GM19023 (cell line): ENCODE measurements around the gene TSPAN6.

ENCODE experiments used
- ATAC-seq: cut with Tn5 transposase; IDR thresholded peaks from one replicate; pipeline ENCODE4 v1.9.1; 2021; ENCODE audit warnings: mild to moderate bottlenecking, moderate library complexity; ENCODE audit not compliant: unreplicated experiment

The TSPAN6 gene, protein sequence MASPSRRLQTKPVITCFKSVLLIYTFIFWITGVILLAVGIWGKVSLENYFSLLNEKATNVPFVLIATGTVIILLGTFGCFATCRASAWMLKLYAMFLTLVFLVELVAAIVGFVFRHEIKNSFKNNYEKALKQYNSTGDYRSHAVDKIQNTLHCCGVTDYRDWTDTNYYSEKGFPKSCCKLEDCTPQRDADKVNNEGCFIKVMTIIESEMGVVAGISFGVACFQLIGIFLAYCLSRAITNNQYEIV

DNA sequence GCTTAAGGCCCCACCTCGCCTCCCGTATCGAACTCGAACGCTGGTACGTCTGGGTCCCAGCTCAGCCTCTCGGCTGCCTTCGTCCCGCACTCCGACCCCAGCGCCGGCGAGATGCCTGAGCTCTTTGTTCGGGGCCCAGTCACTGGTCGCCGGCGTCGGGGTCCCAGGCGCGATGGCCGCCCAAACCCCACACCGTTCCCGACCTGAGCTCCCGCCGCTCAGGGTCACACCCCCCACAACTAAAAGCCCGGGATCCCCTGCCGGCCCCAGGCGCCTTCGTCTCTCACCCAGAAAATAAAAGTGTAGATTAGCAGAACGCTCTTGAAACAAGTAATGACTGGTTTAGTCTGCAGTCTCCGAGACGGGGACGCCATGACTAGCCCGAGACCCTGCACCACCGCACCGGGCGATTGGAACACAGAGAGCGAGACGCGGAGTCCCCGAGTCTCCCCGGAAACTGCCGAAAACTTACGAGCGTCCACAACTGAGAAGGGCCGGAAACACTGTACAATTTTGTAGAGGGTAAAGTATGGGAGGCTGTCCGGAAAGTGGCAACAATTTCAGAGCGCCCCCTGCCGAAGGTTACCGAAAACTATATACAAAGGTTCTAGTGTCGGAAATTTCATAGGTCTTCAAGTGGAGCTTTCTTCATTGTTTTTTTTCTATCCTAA is at the start of gene TSPAN6:
Gene TSPAN6, minus strand, starts transcription at position 486 of the 671 bp plus-strand sequence. Its CDS starts 112 bp downstream, at position 374.
- ATAC-seq = no peak

- no peak for ATAC-seq
Measured at GRCh38 chrX:100685997-100686305, 49.3 kb upstream of the TSPAN6 start.

DNA sequence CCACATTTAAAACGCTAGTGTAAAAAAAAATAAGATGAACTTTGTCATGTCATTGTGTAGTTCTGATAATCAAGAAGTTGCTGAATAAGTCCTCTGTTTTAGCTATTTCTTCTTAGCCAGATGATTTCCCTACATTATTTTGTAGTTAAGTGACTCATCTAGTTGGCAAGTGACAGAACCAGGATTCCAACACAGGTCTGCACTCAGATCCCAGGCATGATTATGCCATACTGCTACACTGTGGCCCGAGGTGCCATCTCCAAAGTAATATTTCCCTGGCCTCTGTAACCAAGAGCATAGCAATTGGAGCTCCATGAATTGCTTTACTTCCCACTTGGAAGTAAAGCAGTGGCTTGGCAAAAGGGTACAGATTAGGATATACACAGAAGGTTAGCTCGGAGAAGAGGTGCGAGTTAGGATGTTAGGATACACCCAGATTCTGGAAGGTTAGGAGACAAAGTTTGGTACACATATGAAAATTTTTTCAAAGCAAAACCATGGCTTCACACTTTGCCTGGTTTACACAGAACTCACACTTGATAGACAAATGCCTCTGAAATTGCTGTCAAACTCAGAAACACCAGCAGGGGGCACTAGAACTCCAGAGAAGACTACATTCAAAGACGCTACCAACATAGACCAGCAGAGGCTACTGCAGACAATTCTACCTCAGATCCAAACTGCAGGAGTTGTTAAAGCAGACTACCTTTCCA is 48.8 kb upstream of the TSPAN6 start:
- peak; percentile 81 for ATAC-seq

DNA sequence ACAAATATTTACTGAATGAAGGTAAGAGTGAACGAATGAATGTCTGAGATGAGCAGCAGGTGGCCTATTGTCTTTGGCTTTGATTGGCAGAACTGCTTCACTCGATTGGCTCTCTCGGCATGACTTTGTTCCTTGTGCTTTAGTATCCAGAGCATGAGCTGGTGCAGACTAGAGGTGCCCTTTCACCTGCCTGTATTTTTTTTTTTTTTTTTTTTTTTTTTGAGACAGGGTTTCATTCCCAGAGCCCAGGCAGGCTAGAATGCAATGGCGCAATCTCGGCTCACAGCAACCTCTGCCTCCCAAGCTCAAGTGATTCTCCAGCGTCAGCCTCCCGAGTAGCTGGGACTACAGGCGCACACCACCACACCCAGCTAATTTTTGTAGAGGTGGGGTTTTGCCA is 46.3 kb upstream of the TSPAN6 start:
- no peak for ATAC-seq

GRCh38 chrX:100681599-100681998 is 45.0 kb upstream of the TSPAN6 start:
- ATAC-seq = no peak

- no peak for ATAC-seq
Measured at GRCh38 chrX:100680756-100681155, 44.1 kb upstream of the TSPAN6 start.

DNA sequence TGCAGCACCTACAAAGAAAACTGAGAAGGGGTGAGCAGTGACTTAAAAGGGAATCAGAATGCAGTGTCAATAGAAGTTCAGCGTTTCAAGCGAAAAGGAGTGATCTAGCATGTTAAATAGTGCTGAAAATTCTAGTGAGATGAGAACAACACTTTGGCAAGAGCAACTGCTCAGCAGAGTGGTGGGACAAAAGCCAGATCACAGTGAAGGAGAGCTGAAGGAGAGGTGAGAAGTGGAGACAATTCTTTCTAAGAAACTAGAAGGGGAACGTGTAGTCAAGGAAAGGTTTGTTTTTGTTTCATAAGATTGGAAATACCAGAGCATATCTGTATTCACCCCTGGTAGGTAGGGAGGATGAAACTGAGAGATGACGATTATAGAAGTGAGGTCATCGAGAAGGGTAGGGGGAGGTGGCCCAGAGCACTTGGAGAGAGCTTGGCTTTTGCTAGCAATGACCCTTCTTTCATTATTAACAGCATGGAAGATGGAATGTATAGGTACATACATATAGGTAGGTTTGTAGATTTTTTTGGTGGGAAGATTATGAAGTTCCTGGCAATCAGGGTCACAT is 41.1 kb upstream of the TSPAN6 start:
- no peak for ATAC-seq

DNA sequence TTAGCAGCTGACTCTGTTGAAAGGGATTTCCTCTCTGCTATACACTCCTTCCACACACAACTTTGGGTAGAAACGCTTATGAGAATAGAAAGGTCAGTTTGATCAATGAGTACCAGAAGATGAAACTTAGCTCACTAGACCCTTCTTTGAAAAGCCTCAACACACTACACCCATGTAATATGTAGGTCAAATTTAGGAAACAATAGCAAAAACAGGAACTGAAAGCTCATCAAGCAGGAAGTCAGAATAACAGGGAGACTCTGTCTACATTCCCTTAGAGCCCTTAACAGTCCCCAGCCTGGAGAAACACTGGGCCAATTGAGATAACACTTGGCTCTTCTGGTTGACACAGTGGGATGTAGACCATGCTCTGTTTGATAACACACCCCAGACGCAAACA is 38.1 kb upstream of the TSPAN6 start:
- ATAC-seq = no peak

GRCh38 chrX:100673397-100673953 is 36.9 kb upstream of the TSPAN6 start:
- ATAC-seq = no peak

DNA sequence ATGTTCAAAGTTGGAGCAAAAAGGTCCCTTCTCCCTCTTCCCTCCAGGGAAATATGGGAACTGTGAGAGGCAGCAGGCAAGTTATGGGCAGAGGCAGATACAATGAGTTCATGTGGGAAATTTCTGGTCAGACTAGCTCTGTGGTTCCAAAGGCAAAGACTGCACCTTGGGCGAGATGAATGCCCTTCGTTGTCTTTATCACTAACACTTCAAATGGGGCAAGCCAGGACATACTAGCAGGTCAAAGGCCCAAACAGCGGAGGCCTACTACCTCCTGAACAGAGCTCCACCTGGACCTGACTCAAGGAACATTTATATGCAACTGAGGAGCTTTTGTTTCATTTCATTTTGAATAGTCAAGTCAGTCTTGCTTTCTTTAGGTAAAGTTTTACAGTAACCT is 36.4 kb upstream of the TSPAN6 start:
- no peak for ATAC-seq

- no peak for ATAC-seq
Measured at GRCh38 chrX:100663642-100664041, 27.0 kb upstream of the TSPAN6 start.

GRCh38 chrX:100662796-100663195 is 26.2 kb upstream of the TSPAN6 start:
- ATAC-seq = no peak

DNA sequence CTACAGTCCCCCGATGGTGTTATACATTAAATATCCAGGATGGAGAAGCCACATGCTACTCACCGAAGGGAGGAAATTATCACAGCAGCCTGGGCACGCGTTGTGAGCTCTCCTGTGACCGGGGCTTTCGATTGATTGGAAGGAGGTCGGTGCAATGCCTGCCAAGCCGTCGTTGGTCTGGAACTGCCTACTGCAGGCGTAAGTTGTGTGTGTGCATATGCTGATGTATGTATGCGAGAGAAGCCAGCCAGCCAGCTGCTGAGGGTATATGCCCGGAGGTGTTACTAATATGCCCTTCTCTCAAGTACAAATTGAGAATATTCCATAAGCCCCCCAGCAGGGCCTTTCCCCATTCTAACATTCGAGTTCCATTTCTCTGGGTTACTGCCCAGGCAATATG is 25.6 kb upstream of the TSPAN6 start:
- ATAC-seq = no peak

DNA sequence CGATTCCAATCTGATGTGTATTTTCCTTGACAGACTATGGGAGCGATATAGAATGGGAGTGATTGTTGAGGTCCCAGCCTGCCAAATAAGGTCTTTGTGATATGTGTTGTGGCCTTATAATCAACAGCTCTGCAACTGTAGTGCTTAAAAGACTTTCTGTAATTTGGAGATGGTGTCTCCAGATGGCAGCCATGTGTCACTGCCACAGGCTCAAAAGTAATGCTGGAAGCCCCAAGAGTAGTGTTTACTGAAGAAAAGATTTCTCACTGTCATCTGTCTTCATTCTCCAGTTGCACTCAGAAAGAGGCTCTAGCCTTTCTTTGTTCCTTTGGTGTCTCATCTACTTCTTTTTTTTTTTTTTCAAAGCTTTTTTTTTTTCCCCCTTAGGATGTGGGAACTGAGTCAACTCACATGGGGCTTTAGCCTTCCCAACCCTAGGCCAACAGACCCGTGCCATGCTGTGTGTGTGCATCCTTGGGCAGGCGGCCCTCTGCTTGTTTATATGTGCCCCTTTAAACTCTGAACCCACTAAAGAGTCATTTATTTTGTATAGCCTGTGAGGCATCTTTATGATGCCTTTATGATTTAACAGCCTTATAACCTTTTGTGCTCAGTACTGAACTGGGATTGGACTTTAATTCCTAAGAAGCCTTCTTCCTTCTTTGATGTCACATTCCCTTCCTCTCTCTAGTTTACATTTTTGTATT is 23.0 kb upstream of the TSPAN6 start:
- no peak for ATAC-seq

DNA sequence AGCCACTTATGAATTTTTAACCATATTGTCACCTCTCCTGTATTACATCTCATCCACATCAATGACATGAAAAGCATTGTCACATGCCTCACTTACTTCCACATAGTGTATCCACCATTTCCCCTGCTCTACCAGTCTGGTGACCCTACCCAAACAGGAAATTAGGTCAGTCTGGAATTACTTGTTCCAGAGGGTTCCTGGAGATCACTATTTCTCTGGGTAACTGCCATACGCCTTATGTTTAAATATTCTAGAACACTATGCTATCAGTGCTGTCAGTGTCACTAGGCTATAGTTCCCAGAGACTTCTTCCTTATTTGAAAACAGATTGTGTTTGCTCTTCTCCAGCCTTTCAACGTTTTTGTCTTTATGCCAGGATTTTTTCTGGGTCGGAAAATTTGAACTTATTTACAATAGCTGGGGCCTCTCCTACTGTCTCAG is 22.4 kb upstream of the TSPAN6 start:
- ATAC-seq = no peak

DNA sequence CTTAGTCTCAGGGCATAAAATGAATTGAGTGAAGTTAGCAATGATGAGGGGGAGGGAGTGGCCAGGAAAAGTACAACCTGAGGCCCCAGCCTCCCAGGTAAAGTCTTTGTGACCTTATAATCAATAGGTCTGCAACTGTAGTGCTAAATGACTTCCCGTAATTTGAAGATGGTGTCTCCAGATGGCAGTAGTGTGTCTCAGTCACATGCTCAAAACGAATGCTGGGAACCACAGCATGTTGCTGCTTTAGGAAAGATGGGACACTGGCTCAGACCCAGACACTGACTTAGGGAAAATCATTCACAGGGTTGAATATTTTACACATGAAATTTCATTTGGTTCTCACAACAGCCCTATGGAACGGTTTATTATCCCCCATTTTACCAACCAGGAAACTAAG is 17.7 kb upstream of the TSPAN6 start:
- no peak for ATAC-seq

DNA sequence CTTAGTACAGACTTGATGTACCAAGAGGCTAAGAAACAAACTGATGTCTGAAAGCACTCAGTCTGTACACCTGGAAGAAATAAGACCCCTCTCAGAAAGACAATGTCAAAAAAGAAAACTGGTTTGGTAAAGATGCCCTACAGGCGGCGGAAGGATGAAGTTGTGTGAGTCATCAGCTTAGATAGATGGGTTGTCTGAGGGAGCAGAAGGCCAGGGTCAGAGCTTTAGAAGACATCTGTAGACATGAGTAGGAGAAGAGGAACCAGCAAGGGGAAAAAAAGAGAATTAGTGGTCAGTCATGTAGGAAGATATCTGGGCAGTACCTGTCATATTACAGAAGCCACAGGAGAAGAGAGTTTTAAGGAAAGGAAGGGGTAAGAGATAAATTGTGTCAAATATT is 15.7 kb upstream of the TSPAN6 start:
- no peak for ATAC-seq

- ATAC-seq = no peak
Measured at GRCh38 chrX:100650841-100651240, 14.2 kb upstream of the TSPAN6 start.

GRCh38 chrX:100649550-100650356 is 13.1 kb upstream of the TSPAN6 start:
- no peak for ATAC-seq
